WTC11 (cell line): Measurements from ENCODE around the gene ABLIM2. TPM values are rescaled to one million over a fixed set of nuclear protein-coding genes. Genes with fewer than 3 reads are reported as not detected.

Experiments
- ATAC-seq: fragments of 200-7000 bp; cut with Tn5 transposase; 2 replicates; pipeline ENCODE4 v1.10.0; 2021; ENCODE audit warnings: mild to moderate bottlenecking, moderate library complexity
- CTCF ChIA-PET: fragments of 300-600 bp; sonication (Branson Sonifier 250); formaldehyde crosslinking; loops from one replicate; lab custom pipeline; 2021; ENCODE audit warnings: antibody characterized with exemption; lab: Charles Lee
- POLR2A ChIA-PET: fragments of 350-600 bp; sonication (Branson Sonifier 250); formaldehyde crosslinking; loops from one replicate; lab custom pipeline; 2021; ENCODE audit warnings: antibody characterized with exemption; lab: Charles Lee
- DNase-seq: peaks from one replicate; pipeline ENCODE4 v3.0.0; 2021; ENCODE audit warnings: low spot score
- H3K27ac Mint-ChIP-seq: 2 replicates; pipeline ENCODE4 v1.8.0; 2021; ENCODE audit warnings: mixed read lengths
- H3K27me3 Mint-ChIP-seq: 2 replicates; pipeline ENCODE4 v1.8.0; 2021; ENCODE audit warnings: low read depth, mild to moderate bottlenecking, moderate library complexity, mixed read lengths
- H3K36me3 Mint-ChIP-seq: 2 replicates; pipeline ENCODE4 v1.8.0; 2021; ENCODE audit warnings: mixed read lengths
- H3K4me1 Mint-ChIP-seq: 2 replicates; pipeline ENCODE4 v1.8.0; 2022; ENCODE audit warnings: mixed read lengths
- H3K4me3 Mint-ChIP-seq: 2 replicates; pipeline ENCODE4 v1.8.0; 2021; ENCODE audit warnings: mild to moderate bottlenecking, moderate library complexity, mixed read lengths
- H3K9me3 Mint-ChIP-seq: 2 replicates; pipeline ENCODE4 v1.8.0; 2021; ENCODE audit warnings: mixed read lengths
- ATF1 ChIP-seq: sonication (generic); formaldehyde crosslinking; IDR thresholded peaks from 2 replicates; pipeline ENCODE4 v1.8.1; 2023; ENCODE audit warnings: mild to moderate bottlenecking, moderate library complexity, missing genetic modification reagents
- CREB1 ChIP-seq: sonication (generic); formaldehyde crosslinking; IDR thresholded peaks from 2 replicates; pipeline ENCODE4 v1.8.0; 2023; ENCODE audit warnings: mild to moderate bottlenecking, missing genetic modification reagents
- ETV6 ChIP-seq: sonication (generic); formaldehyde crosslinking; IDR thresholded peaks from 2 replicates; pipeline ENCODE4 v1.8.1; 2022; ENCODE audit warnings: mild to moderate bottlenecking, missing genetic modification reagents
- FOXK1 ChIP-seq: sonication (generic); formaldehyde crosslinking; IDR thresholded peaks from 2 replicates; pipeline ENCODE4 v1.8.0; 2022; ENCODE audit warnings: mild to moderate bottlenecking, moderate library complexity, missing genetic modification reagents
- HMGA2 ChIP-seq: fragments of 250-450 bp; sonication (Bioruptor Pico); IDR thresholded peaks from 2 replicates; pipeline ENCODE4 v1.4.0; 2021; ENCODE audit warnings: mild to moderate bottlenecking, moderate library complexity
- JUN ChIP-seq: sonication (generic); formaldehyde crosslinking; IDR thresholded peaks from 2 replicates; pipeline ENCODE4 v1.8.0; 2023; ENCODE audit warnings: mild to moderate bottlenecking, missing genetic modification reagents
- NR1H2 ChIP-seq: sonication (generic); formaldehyde crosslinking; IDR thresholded peaks from 2 replicates; pipeline ENCODE4 v1.9.0; 2021; ENCODE audit warnings: mild to moderate bottlenecking, moderate library complexity, missing genetic modification reagents
- OVOL2 ChIP-seq: fragments of 250-450 bp; sonication (Bioruptor Pico); IDR thresholded peaks from 2 replicates; pipeline ENCODE4 v1.9.0; 2021; ENCODE audit warnings: mild to moderate bottlenecking, borderline replicate concordance
- RORB ChIP-seq: fragments of 250-450 bp; sonication (Bioruptor Pico); IDR thresholded peaks from 2 replicates; pipeline ENCODE4 v1.9.0; 2021; ENCODE audit warnings: mild to moderate bottlenecking
- SMAD3 ChIP-seq: sonication (generic); formaldehyde crosslinking; IDR thresholded peaks from 2 replicates; pipeline ENCODE4 v1.8.0; 2022; ENCODE audit warnings: missing genetic modification reagents, mild to moderate bottlenecking, borderline replicate concordance
- SOX15 ChIP-seq: fragments of 250-450 bp; sonication (Bioruptor Pico); IDR thresholded peaks from 2 replicates; pipeline ENCODE4 v1.9.0; 2021; ENCODE audit warnings: mild to moderate bottlenecking
- SP1 ChIP-seq: sonication (generic); formaldehyde crosslinking; conservative IDR thresholded peaks from 2 replicates; pipeline ENCODE4 v1.8.1; 2022; ENCODE audit warnings: missing genetic modification reagents
- TP53 ChIP-seq: sonication (generic); formaldehyde crosslinking; IDR thresholded peaks from 2 replicates; pipeline ENCODE4 v1.8.1; 2023; ENCODE audit warnings: mild to moderate bottlenecking, missing genetic modification reagents
- ZNF219 ChIP-seq: sonication (generic); formaldehyde crosslinking; IDR thresholded peaks from 2 replicates; pipeline ENCODE4 v1.8.0; 2023; ENCODE audit warnings: missing genetic modification reagents, mild to moderate bottlenecking, borderline replicate concordance
- ZNF263 ChIP-seq: sonication (generic); formaldehyde crosslinking; IDR thresholded peaks from 2 replicates; pipeline ENCODE4 v1.8.1; 2022; ENCODE audit warnings: low read depth, mild to moderate bottlenecking, moderate library complexity, missing genetic modification reagents
- total RNA-seq: library from RNA; stranded (reverse); gene quantifications from 3 replicates; pipeline ENCODE4 v1.2.3, GENCODE V29; 2021
- TF ChIP-seq, protein P1 (sequence below): sonication (generic); formaldehyde crosslinking; IDR thresholded peaks from 2 replicates; pipeline ENCODE4 v1.8.1; 2023; ENCODE audit warnings: mild to moderate bottlenecking, missing genetic modification reagents
- TF ChIP-seq, protein P2 (sequence below): sonication (generic); formaldehyde crosslinking; IDR thresholded peaks from 2 replicates; pipeline ENCODE4 v1.8.1; 2022; ENCODE audit warnings: missing genetic modification reagents, borderline replicate concordance
- TF ChIP-seq, protein P3 (sequence below): sonication (generic); formaldehyde crosslinking; conservative IDR thresholded peaks from 2 replicates; pipeline ENCODE4 v1.8.1; 2022; ENCODE audit warnings: mild to moderate bottlenecking, missing genetic modification reagents
- TF ChIP-seq, protein P4 (sequence below): sonication (generic); formaldehyde crosslinking; IDR thresholded peaks from 2 replicates; pipeline ENCODE4 v1.8.1; 2022; ENCODE audit warnings: low read depth, mild to moderate bottlenecking, moderate library complexity, missing genetic modification reagents, borderline replicate concordance
- TF ChIP-seq, protein P5 (sequence below): sonication (generic); formaldehyde crosslinking; IDR thresholded peaks from 2 replicates; pipeline ENCODE4 v1.8.1; 2023; ENCODE audit warnings: mild to moderate bottlenecking, missing genetic modification reagents, moderate library complexity
- TF ChIP-seq, protein P6 (sequence below): fragments of 250-450 bp; sonication (Bioruptor Pico); conservative IDR thresholded peaks from 2 replicates; pipeline ENCODE4 v1.9.0; 2021; ENCODE audit warnings: mild to moderate bottlenecking
- TF ChIP-seq, protein P7 (sequence below): sonication (generic); formaldehyde crosslinking; IDR thresholded peaks from 2 replicates; pipeline ENCODE4 v1.8.0; 2022; ENCODE audit warnings: mild to moderate bottlenecking, missing genetic modification reagents
- TF ChIP-seq, protein P8 (sequence below): sonication (generic); formaldehyde crosslinking; IDR thresholded peaks from 2 replicates; pipeline ENCODE4 v1.8.1; 2023; ENCODE audit warnings: mild to moderate bottlenecking, missing genetic modification reagents
- TF ChIP-seq, protein P9 (sequence below): sonication (generic); formaldehyde crosslinking; IDR thresholded peaks from 2 replicates; pipeline ENCODE4 v1.8.1; 2023; ENCODE audit warnings: mild to moderate bottlenecking, moderate library complexity, missing genetic modification reagents

ABLIM2 gene
- total RNA-seq, 1 experiment from 2014 or later: 2.6 TPM

DNA sequence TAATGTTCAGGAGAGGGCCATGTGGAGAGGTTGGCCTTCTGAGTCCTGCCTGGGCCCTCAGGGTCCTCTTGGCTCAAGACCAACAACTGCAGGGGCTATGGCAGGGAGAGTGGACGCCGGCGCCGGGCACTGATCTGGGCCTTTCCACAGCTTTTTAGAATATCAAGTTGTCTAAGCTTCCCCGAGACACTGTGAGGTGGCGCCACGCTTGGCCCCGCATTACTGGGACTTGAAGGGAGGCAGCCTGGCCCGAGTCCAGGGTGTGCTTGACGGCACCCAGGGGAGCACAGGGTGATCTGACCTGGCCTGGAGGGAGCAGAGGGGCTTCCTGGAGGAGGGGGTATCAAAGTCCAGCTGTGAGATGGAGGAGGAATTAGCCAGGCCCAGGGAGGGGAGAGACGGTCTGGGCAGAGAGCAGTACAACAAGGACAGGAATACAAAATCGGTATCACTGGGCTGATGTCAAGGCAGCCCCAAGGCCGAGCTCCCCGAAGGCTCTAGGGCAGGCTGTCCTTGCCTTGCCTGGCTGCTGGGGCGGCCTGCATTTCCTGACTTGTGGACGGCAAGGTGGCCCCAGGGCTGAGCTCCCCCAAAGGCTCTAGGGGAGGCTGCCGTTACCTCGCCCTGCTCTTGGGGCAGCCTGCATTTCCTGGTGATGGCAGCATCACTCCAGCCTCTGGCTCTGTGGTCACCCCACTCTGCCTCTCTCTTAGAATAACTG, 28.1 kb downstream of the ABLIM2 start:
- Mint-ChIP-seq H3K27ac (peak overlapping the region; percentile 72; the same call in 1 of the 2 replicates), H3K27me3 (no peaks in the 10 kb centered on the region), H3K4me1 (peaks cover 29% of the 10 kb centered on the region), H3K4me3 (no peak overlapping the region), H3K9me3 (no peaks in the 10 kb centered on the region), H3K36me3 (no peaks in the 10 kb centered on the region)
- CTCF ChIA-PET: interaction anchor here (1.0 to 2.1 kb wide), 3 partner anchors 14 to 46 kb away, joined by 3 to 8 read pairs (median 4); no protein-coding TSS in a partner anchor
- no peak for DNase-seq
- TF ChIP-seq HMGA2 (no peak), TP53 (CRISPR knock-in tag) (no peak), ZNF263 (CRISPR knock-in tag) (no peak), ZNF219 (CRISPR knock-in tag) (no peak), OVOL2 (no peak), JUN (CRISPR knock-in tag) (no peak), NR1H2 (CRISPR knock-in tag) (no peak), SOX15 (no peak), RORB (CRISPR knock-in tag) (no peak), CREB1 (CRISPR knock-in tag) (no peak), FOXK1 (CRISPR knock-in tag) (no peak)
- TF ChIP-seq, protein P1, sequence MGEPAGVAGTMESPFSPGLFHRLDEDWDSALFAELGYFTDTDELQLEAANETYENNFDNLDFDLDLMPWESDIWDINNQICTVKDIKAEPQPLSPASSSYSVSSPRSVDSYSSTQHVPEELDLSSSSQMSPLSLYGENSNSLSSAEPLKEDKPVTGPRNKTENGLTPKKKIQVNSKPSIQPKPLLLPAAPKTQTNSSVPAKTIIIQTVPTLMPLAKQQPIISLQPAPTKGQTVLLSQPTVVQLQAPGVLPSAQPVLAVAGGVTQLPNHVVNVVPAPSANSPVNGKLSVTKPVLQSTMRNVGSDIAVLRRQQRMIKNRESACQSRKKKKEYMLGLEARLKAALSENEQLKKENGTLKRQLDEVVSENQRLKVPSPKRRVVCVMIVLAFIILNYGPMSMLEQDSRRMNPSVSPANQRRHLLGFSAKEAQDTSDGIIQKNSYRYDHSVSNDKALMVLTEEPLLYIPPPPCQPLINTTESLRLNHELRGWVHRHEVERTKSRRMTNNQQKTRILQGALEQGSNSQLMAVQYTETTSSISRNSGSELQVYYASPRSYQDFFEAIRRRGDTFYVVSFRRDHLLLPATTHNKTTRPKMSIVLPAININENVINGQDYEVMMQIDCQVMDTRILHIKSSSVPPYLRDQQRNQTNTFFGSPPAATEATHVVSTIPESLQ (CRISPR knock-in tag): no peak
- TF ChIP-seq, protein P2, sequence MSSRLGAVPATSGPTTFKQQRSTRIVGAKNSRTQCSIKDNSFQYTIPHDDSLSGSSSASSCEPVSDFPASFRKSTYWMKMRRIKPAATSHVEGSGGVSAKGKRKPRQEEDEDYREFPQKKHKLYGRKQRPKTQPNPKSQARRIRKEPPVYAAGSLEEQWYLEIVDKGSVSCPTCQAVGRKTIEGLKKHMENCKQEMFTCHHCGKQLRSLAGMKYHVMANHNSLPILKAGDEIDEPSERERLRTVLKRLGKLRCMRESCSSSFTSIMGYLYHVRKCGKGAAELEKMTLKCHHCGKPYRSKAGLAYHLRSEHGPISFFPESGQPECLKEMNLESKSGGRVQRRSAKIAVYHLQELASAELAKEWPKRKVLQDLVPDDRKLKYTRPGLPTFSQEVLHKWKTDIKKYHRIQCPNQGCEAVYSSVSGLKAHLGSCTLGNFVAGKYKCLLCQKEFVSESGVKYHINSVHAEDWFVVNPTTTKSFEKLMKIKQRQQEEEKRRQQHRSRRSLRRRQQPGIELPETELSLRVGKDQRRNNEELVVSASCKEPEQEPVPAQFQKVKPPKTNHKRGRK (CRISPR knock-in tag): no peak
- TF ChIP-seq, protein P3, sequence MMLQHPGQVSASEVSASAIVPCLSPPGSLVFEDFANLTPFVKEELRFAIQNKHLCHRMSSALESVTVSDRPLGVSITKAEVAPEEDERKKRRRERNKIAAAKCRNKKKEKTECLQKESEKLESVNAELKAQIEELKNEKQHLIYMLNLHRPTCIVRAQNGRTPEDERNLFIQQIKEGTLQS (CRISPR knock-in tag): no peak
- TF ChIP-seq, protein P4, sequence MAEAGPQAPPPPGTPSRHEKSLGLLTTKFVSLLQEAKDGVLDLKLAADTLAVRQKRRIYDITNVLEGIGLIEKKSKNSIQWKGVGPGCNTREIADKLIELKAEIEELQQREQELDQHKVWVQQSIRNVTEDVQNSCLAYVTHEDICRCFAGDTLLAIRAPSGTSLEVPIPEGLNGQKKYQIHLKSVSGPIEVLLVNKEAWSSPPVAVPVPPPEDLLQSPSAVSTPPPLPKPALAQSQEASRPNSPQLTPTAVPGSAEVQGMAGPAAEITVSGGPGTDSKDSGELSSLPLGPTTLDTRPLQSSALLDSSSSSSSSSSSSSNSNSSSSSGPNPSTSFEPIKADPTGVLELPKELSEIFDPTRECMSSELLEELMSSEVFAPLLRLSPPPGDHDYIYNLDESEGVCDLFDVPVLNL (CRISPR knock-in tag): no peak
- TF ChIP-seq, protein P5, sequence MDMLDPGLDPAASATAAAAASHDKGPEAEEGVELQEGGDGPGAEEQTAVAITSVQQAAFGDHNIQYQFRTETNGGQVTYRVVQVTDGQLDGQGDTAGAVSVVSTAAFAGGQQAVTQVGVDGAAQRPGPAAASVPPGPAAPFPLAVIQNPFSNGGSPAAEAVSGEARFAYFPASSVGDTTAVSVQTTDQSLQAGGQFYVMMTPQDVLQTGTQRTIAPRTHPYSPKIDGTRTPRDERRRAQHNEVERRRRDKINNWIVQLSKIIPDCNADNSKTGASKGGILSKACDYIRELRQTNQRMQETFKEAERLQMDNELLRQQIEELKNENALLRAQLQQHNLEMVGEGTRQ: no peak
- POLR2A ChIA-PET: no interaction called here
- ATAC-seq: no peak

DNA sequence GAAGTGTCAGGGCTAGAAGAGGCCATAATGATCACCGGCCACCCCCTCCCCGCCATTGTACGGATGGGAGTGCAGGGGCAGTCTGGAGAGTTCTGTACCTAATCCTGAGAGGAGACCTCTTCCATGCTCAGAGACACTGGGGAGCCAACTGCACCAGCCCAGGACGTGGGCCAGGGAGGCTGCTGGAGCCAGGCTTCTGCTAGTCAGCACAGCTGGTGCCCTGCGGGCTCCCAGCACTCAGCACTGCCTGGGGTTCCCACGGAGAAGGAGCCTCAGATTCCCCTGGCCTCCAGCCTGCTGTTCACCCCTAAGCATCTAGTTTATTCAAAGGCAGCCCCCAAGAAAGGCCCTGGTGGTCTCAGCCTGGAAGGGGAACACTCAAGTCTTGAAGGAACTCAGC, 28.8 kb downstream of the ABLIM2 start:
- Mint-ChIP-seq H3K4me3 (no peak overlapping the region), H3K4me1 (peaks cover 28% of the 10 kb centered on the region), H3K27me3 (no peaks in the 10 kb centered on the region), H3K9me3 (no peaks in the 10 kb centered on the region), H3K36me3 (no peaks in the 10 kb centered on the region), H3K27ac (no peak overlapping the region)
- ATAC-seq (no peak), DNase-seq (no peak)
- ChIA-PET CTCF (interaction anchor here (1.0 to 2.1 kb wide), 3 partner anchors 15 to 47 kb away, joined by 3 to 8 read pairs (median 4); no protein-coding TSS in a partner anchor), POLR2A (no interaction called here)
- TF ChIP-seq SP1 (CRISPR knock-in tag) (no peak), SMAD3 (CRISPR knock-in tag) (no peak), ATF1 (no peak), SOX15 (no peak), ETV6 (CRISPR knock-in tag) (no peak)
- TF ChIP-seq, protein P6, sequence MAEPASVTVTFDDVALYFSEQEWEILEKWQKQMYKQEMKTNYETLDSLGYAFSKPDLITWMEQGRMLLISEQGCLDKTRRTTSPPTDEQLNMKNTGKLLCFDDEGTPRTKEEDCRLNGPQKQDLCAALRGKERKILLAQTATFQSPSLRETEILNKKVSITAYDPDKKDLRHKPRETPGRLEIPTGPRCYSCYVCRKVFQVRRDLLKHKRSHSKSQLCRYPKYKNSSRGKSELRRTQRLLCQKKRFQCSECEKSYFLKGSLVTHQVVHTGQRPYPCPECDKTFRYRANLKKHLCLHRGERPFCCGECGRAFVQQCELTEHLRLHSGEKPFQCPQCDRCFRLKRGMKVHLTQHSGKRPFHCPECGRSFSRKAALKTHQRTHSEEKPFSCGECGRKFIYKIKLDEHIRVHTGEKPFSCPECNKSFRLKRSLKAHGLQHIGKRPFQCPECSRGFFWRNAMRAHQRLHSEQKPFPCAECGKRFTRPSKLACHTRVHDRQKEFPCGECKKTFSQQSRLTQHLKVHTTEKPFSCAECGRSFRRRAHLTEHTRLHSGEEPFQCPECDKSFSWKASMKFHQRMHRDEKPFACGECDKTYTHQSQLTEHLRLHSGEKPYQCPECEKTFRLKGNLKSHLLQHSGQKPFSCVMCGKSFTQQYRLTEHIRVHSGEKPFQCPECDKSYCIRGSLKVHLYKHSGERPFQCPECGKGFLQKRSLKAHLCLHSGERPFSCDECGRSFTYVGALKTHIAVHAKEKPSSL: no peak
- TF ChIP-seq, protein P7, sequence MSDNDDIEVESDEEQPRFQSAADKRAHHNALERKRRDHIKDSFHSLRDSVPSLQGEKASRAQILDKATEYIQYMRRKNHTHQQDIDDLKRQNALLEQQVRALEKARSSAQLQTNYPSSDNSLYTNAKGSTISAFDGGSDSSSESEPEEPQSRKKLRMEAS (CRISPR knock-in tag): no peak
- TF ChIP-seq, protein P8, sequence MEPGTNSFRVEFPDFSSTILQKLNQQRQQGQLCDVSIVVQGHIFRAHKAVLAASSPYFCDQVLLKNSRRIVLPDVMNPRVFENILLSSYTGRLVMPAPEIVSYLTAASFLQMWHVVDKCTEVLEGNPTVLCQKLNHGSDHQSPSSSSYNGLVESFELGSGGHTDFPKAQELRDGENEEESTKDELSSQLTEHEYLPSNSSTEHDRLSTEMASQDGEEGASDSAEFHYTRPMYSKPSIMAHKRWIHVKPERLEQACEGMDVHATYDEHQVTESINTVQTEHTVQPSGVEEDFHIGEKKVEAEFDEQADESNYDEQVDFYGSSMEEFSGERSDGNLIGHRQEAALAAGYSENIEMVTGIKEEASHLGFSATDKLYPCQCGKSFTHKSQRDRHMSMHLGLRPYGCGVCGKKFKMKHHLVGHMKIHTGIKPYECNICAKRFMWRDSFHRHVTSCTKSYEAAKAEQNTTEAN (CRISPR knock-in tag): no peak
- TF ChIP-seq, protein P9, sequence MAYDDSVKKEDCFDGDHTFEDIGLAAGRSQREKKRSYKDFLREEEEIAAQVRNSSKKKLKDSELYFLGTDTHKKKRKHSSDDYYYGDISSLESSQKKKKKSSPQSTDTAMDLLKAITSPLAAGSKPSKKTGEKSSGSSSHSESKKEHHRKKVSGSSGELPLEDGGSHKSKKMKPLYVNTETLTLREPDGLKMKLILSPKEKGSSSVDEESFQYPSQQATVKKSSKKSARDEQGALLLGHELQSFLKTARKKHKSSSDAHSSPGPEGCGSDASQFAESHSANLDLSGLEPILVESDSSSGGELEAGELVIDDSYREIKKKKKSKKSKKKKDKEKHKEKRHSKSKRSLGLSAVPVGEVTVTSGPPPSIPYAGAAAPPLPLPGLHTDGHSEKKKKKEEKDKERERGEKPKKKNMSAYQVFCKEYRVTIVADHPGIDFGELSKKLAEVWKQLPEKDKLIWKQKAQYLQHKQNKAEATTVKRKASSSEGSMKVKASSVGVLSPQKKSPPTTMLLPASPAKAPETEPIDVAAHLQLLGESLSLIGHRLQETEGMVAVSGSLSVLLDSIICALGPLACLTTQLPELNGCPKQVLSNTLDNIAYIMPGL: no peak
